ENCODE results near the gene PSME1. TPM values are rescaled to one million over a fixed set of nuclear protein-coding genes. Genes with fewer than 3 reads are reported as not detected.

The PSME1 gene
- total and polyA plus RNA-seq, 2 of the 13 experiments (the other 11 are each of a cell fraction or from before 2014, with no cell fraction given), result 159 to 608 TPM

GRCh38 chr14:24115422-24116127 is 20.4 kb upstream of the PSME1 start:
- Histone ChIP-seq H3K9ac (ENCODE audit: insufficient read depth, low read depth, low read length) (peak overlapping the region; percentile 99), H3K4me3 (replicated peaks in 1 of 3; ENCODE audit: insufficient read depth in 1 of 3, low read depth in 2 of 3, low read length in 3 of 3) (peak overlapping the region; percentile 65 to 96 (median 85)), H3K9me3 (ENCODE audit: low read length) (no peaks in the 10 kb centered on the region), H3K36me3 (replicated peaks in 1 of 2; ENCODE audit: control insufficient read depth in 1 of 2, insufficient read depth in 2 of 2, low read length in 2 of 2) (peaks cover 36 to 41% of the 10 kb centered on the region in 2 experiments), H3K4me1 (ENCODE audit: insufficient read depth, low read length) (peaks cover 41% of the 10 kb centered on the region), H4K20me1 (ENCODE audit: insufficient read depth, low read length) (no peaks in the 10 kb centered on the region), H3K27ac (ENCODE audit: extremely low read length, insufficient read depth, low read length) (peak overlapping the region; percentile 98), H3K27me3 (ENCODE audit: control insufficient read depth in 1 of 2, insufficient read depth in 2 of 2, low read length in 2 of 2) (no peaks in the 10 kb centered on the region; a peak in 1 of 5 replicates), H2AFZ (ENCODE audit: low read length) (no peak overlapping the region), H3K4me2 (ENCODE audit: low read depth, low read length) (peak overlapping the region; percentile 92), H3K79me2 (ENCODE audit: insufficient read depth, low read length) (peaks cover 33% of the 10 kb centered on the region)
- ATAC-seq (no peak), FAIRE-seq (no peak), DNase-seq (ENCODE audit: low spot score) (no peak)
- in situ Hi-C loops (cut with HindIII; ENCODE audit: extremely low pct_ligation_motif_present, low pct_unique_long_range_greater_than_20kb), result loop anchor here (25.0 kb wide), 1 partner anchor 1528 kb away; the partner anchor contains the start of genes ABHD4 and DAD1
- CTCF ChIA-PET (ENCODE audit: low intra/inter-chr PET ratio, low total read pairs), result no interaction called here
- intact Hi-C loops (cut with micrococcal nuclease; ENCODE audit: unreplicated experiment), result loop anchor here (1.0 to 10.0 kb wide), 5 partner anchors 26 to 1021 kb away; partner anchors contain the start of genes ACIN1, BCL2L2, C14orf119 and EMC9
- POLR2A ChIA-PET, result interaction anchor here (0.6 to 15.5 kb wide), 58 partner anchors 12 to 1349 kb away, joined by 3 to 977 read pairs (median 9); partner anchors contain the start of genes ACIN1, BCL2L2, C14orf119 and CARMIL3
- BruUV-seq (replicated peaks), result no TSS peak
- 11% methylated on average over 14 of the region's 14 CpGs for WGBS (ENCODE audit: low lambda C conversion rate)
- TF ChIP-seq ZNF17 (CRISPR knock-in tag; IDR thresholded peaks at IDR 0.05) (peak; percentile 86; the same call in 1 of the 2 replicates), ZNF253 (CRISPR knock-in tag; IDR thresholded peaks at IDR 0.05; ENCODE audit: borderline replicate concordance) (no peak), MXD3 (CRISPR knock-in tag; IDR thresholded peaks at IDR 0.05) (no peak), SNAI1 (CRISPR knock-in tag; IDR thresholded peaks at IDR 0.05; ENCODE audit: borderline replicate concordance) (no peak), PLSCR1 (CRISPR knock-in tag; IDR thresholded peaks at IDR 0.05; ENCODE audit: borderline replicate concordance) (no peak), ATF6 (CRISPR knock-in tag; conservative IDR thresholded peaks at IDR 0.05) (no peak), ZNF432 (CRISPR knock-in tag; IDR thresholded peaks at IDR 0.05; ENCODE audit: borderline replicate concordance) (no peak), HNRNPLL (IDR thresholded peaks at IDR 0.05; ENCODE audit: low read depth, low read length, poor library complexity, severe bottlenecking) (no peak), RFX1 (IDR thresholded peaks at IDR 0.05) (no peak), NFKB2 (CRISPR knock-in tag; IDR thresholded peaks at IDR 0.05; ENCODE audit: borderline replicate concordance) (peak; percentile 55; the same call in 1 of the 2 replicates), ZNF383 (CRISPR knock-in tag; IDR thresholded peaks at IDR 0.05; ENCODE audit: borderline replicate concordance) (no peak), ZNF883 (CRISPR knock-in tag; IDR thresholded peaks at IDR 0.05; ENCODE audit: not compliant biosample characterization) (peak; percentile 53), MYNN (CRISPR knock-in tag; IDR thresholded peaks at IDR 0.05; ENCODE audit: low read depth) (no peak), TBP (CRISPR knock-in tag; IDR thresholded peaks at IDR 0.05) (no peak), ZBTB34 (CRISPR knock-in tag; IDR thresholded peaks at IDR 0.05) (no peak; the same call in 1 of the 2 replicates), ZNF891 (CRISPR knock-in tag; IDR thresholded peaks at IDR 0.05) (peak; percentile 95), ZNF510 (CRISPR knock-in tag; IDR thresholded peaks at IDR 0.05; ENCODE audit: low read depth) (no peak), RBM39 (IDR thresholded peaks at IDR 0.05; ENCODE audit: low read depth, low read length, poor library complexity, severe bottlenecking) (no peak), FOXK2 (IDR thresholded peaks at IDR 0.05) (no peak)

All from HepG2 (cell line).